B cell (primary cell): ENCODE data around the gene PDZRN3. TPM values are rescaled to one million over a fixed set of nuclear protein-coding genes. Genes with fewer than 3 reads are reported as not detected.
"Not testable (repeated sequence)": the region's sequence is repeated elsewhere in the genome, so short reads cannot be mapped to it uniquely, and the experiment has no call there.

Experiments
- ATAC-seq: fragments of 200-7000 bp; cut with Tn5 transposase; one replicate; pipeline ENCODE4 v1.10.0; 2021; ENCODE audit warnings: low read depth, mild to moderate bottlenecking, moderate number of reproducible peaks, moderate library complexity
- CTCF ChIA-PET: fragments of 350-600 bp; sonication (Branson Sonifier 250); formaldehyde crosslinking; loops from one replicate; lab custom pipeline; 2021; ENCODE audit warnings: antibody characterized with exemption, inconsistent platforms; lab: Charles Lee
- POLR2A ChIA-PET: fragments of 350-600 bp; sonication (Branson Sonifier 250); formaldehyde crosslinking; loops from one replicate; lab custom pipeline; 2021; ENCODE audit warnings: antibody characterized with exemption; lab: Charles Lee
- DNase-seq: peaks from one replicate; pipeline ENCODE4 v3.0.0; 2013
- H2AFZ ChIP-seq: 2 replicates; pipeline ENCODE4 v1.6.1; 2012; ENCODE audit warnings: mild to moderate bottlenecking, low read depth, low read length; ENCODE audit not compliant: insufficient read depth, poor library complexity, severe bottlenecking
- H3K27ac ChIP-seq, 2 donors: 1 replicate in 1 of 2; 2 replicates in 1 of 2; pipeline ENCODE4 v1.5.1; 2012 to 2013; ENCODE audit warnings: low read length in 2 of 2, mild to moderate bottlenecking in 2 of 2, moderate library complexity in 1 of 2
- H3K27me3 ChIP-seq, 4 experiments: fragments of 200-600 bp in 1 of 4; sonication (generic) in 1 of 4; replicated peaks in 1 of 4; 1 replicate in 2 of 4; 2 replicates in 2 of 4; pipeline versions ENCODE4 v1.6.1 to v1.7.0; 2013 to 2016; ENCODE audit warnings: low read length in 3 of 4, mild to moderate bottlenecking in 2 of 4, mixed read lengths in 1 of 4, moderate library complexity in 1 of 4; ENCODE audit not compliant: insufficient read depth in 4 of 4, control insufficient read depth in 3 of 4; ENCODE audit errors: control extremely low read depth in 1 of 4
- H3K36me3 ChIP-seq, 2 experiments: replicated peaks in 1 of 2; 1 replicate in 1 of 2; 2 replicates in 1 of 2; pipeline versions ENCODE4 v1.6.1 to v1.7.1; 2013; ENCODE audit warnings: low read length in 1 of 2; ENCODE audit not compliant: insufficient read depth in 2 of 2, control insufficient read depth in 1 of 2; ENCODE audit errors: control extremely low read depth in 1 of 2, extremely low read depth in 1 of 2
- H3K4me1 ChIP-seq, 2 donors: fragments of 200-600 bp in 1 of 2; sonication (generic) in 1 of 2; 1 replicate in 1 of 2; 2 replicates in 1 of 2; pipeline versions ENCODE4 v1.5.1 to v1.6.1; 2013 to 2017; ENCODE audit warnings: low read length in 2 of 2; ENCODE audit not compliant: control insufficient read depth in 2 of 2, insufficient read depth in 2 of 2
- H3K4me2 ChIP-seq: replicated peaks from 2 replicates; pipeline ENCODE3; 2012; ENCODE audit warnings: mild to moderate bottlenecking, low read depth, low read length; ENCODE audit not compliant: poor library complexity, severe bottlenecking
- H3K4me3 ChIP-seq, 5 experiments: fragments of 200-600 bp in 1 of 5; sonication (generic) in 1 of 5; 1 replicate in 3 of 5; 2 replicates in 2 of 5; pipeline versions ENCODE4 v1.5.1 to v1.7.0; 2011 to 2016; ENCODE audit warnings: low read length in 4 of 5, mild to moderate bottlenecking in 4 of 5, low read depth in 2 of 5, control low read depth in 1 of 5, moderate library complexity in 1 of 5; ENCODE audit not compliant: insufficient read depth in 1 of 5; ENCODE audit errors: control extremely low read depth in 1 of 5, extremely low read depth in 1 of 5
- H3K79me2 ChIP-seq: fragments of 200-600 bp; sonication (generic); one replicate; pipeline ENCODE4 v1.6.0; 2016; ENCODE audit warnings: low read length; ENCODE audit not compliant: control insufficient read depth, insufficient read depth
- H3K9ac ChIP-seq: fragments of 200-600 bp; sonication (generic); 2 replicates; pipeline ENCODE4 v1.6.1; 2017; ENCODE audit warnings: mild to moderate bottlenecking, low read length, moderate library complexity
- H3K9me3 ChIP-seq, 3 donors: one replicate each; pipeline versions ENCODE4 v1.6.1 to v1.7.1; 2013; ENCODE audit warnings: low read length in 2 of 3; ENCODE audit not compliant: control insufficient read depth in 2 of 3, insufficient read depth in 1 of 3; ENCODE audit errors: control extremely low read depth in 1 of 3
- H4K20me1 ChIP-seq: 2 replicates; pipeline ENCODE4 v1.6.0; 2012; ENCODE audit warnings: mild to moderate bottlenecking, low read length; ENCODE audit not compliant: insufficient read depth, control insufficient read depth, poor library complexity, severe bottlenecking
- H3K27ac Mint-ChIP-seq: one replicate; pipeline ENCODE4 v1.8.0; 2021; ENCODE audit warnings: mixed read lengths
- H3K27me3 Mint-ChIP-seq: one replicate; pipeline ENCODE4 v1.8.0; 2021; ENCODE audit warnings: mixed read lengths
- H3K4me1 Mint-ChIP-seq: one replicate; pipeline ENCODE4 v1.8.0; 2021; ENCODE audit warnings: mixed read lengths
- H3K4me3 Mint-ChIP-seq: one replicate; pipeline ENCODE4 v1.8.0; 2021; ENCODE audit warnings: mixed read lengths
- H3K9me3 Mint-ChIP-seq: one replicate; pipeline ENCODE4 v1.8.0; 2022; ENCODE audit warnings: mixed read lengths; ENCODE audit not compliant: insufficient read depth
- CTCF ChIP-seq: fragments of 200-600 bp; IDR thresholded peaks from one replicate; pipeline ENCODE4 v1.8.0; 2022; ENCODE audit warnings: antibody characterized with exemption, mild to moderate bottlenecking
- EZH2 ChIP-seq: IDR thresholded peaks from 2 replicates; pipeline ENCODE4 v1.6.1; 2012; ENCODE audit warnings: borderline replicate concordance, low read depth, mild to moderate bottlenecking, moderate library complexity, low read length; ENCODE audit not compliant: insufficient read depth, poor library complexity, severe bottlenecking
- WGBS: methylation state at CpG from one replicate; pipeline ENCODE4 v1.1.5; 2013; ENCODE audit warnings: missing lambda C conversion rate; ENCODE audit not compliant: insufficient coverage; 5-methylcytosine and 5-hydroxymethylcytosine counted together
- intact Hi-C: fragments of 100-400 bp; cut with micrococcal nuclease; formaldehyde crosslinking; loops from one replicate; pipeline ENCODE4 v1.10.0; 2022
- polyA plus RNA-seq: library from polyadenylated mRNA; depleted of rRNA; stranded (reverse); fragments of >200 nt; gene quantifications from 2 replicates; pipeline ENCODE4 v1.2.3, GENCODE V29; 2012
- total RNA-seq, 2 donors: library from RNA; stranded (reverse); fragments of 120-200 nt in 1 of 2; gene quantifications; 1 replicate in 1 of 2; 2 replicates in 1 of 2; pipeline versions ENCODE4 v1.2.3 to v1.2.4, GENCODE V29; 2013 to 2022

PDZRN3 gene
- total and polyA plus RNA-seq, 2 donors (not counting 1 experiment from before 2014, with no cell fraction given) = not detected

GRCh38 chr3:73467211-73467610, 157.5 kb downstream of the PDZRN3 start:
- TF ChIP-seq CTCF = no peak
- TF ChIP-seq EZH2 = no peak
- WGBS = 100% methylated on average over 1 of the region's 3 CpGs
- Histone ChIP-seq H3K27me3 (peaks cover 0 to under 1% (median 0%) of the 10 kb centered on the region in 4 experiments), H3K4me2 (no peak overlapping the region), H3K27ac (no peak overlapping the region), H3K9me3 (peaks cover 0 to 1% (median 0%) of the 10 kb centered on the region in 3 donors), H3K9ac (no peak overlapping the region), H3K79me2 (no peaks in the 10 kb centered on the region), H3K4me3 (no peak overlapping the region), H2AFZ (no peak overlapping the region), H4K20me1 (no peaks in the 10 kb centered on the region), H3K4me1 (no peaks in the 10 kb centered on the region), H3K36me3 (no peaks in the 10 kb centered on the region)
- intact Hi-C loops = no loop called here
- no peak for ATAC-seq
- DNase-seq = no peak
- ChIA-PET CTCF (no interaction called here), POLR2A (no interaction called here)
- Mint-ChIP-seq H3K9me3 (no peaks in the 10 kb centered on the region), H3K4me3 (no peak overlapping the region), H3K27ac (no peak overlapping the region), H3K27me3 (peaks cover 22% of the 10 kb centered on the region), H3K4me1 (no peaks in the 10 kb centered on the region)

GRCh38 chr3:73465926-73466325, 158.8 kb downstream of the PDZRN3 start:
- Mint-ChIP-seq H3K27ac (no peak overlapping the region), H3K9me3 (no peaks in the 10 kb centered on the region), H3K4me3 (no peak overlapping the region), H3K27me3 (peaks cover 16% of the 10 kb centered on the region), H3K4me1 (no peaks in the 10 kb centered on the region)
- Histone ChIP-seq H3K4me2 (no peak overlapping the region), H3K4me1 (no peaks in the 10 kb centered on the region), H3K27me3 (no peaks in the 10 kb centered on the region), H3K4me3 (no peak overlapping the region), H3K9me3 (peaks cover 0 to 1% (median 0%) of the 10 kb centered on the region in 3 donors), H3K27ac (no peak overlapping the region), H2AFZ (no peak overlapping the region), H4K20me1 (no peaks in the 10 kb centered on the region), H3K9ac (no peak overlapping the region), H3K79me2 (no peaks in the 10 kb centered on the region), H3K36me3 (no peaks in the 10 kb centered on the region)
- no CpG with 5 or more reads among the region's 2 CpGs for WGBS
- TF ChIP-seq CTCF (no peak), EZH2 (no peak)
- ChIA-PET CTCF (no interaction called here), POLR2A (no interaction called here)
- DNase-seq = no peak
- intact Hi-C loops = no loop called here
- no peak for ATAC-seq

- H3K9me3 ChIP-seq, H2AFZ ChIP-seq, intact Hi-C loops, CTCF ChIA-PET, H3K4me1 ChIP-seq, H3K9ac ChIP-seq, POLR2A ChIA-PET, DNase-seq, H3K4me2 ChIP-seq, H3K9me3 Mint-ChIP-seq, H3K4me1 Mint-ChIP-seq, ATAC-seq, H3K27ac ChIP-seq, H3K36me3 ChIP-seq, H3K4me3 ChIP-seq, H4K20me1 ChIP-seq, H3K27me3 ChIP-seq, H3K27ac Mint-ChIP-seq, H3K4me3 Mint-ChIP-seq, H3K79me2 ChIP-seq: not testable (repeated sequence)
- H3K27me3 Mint-ChIP-seq = peaks cover 17% of the 10 kb centered on the region
- 93% methylated on average over 2 of the region's 5 CpGs for WGBS
These were observed 160.6 kb downstream of the PDZRN3 start for GRCh38 chr3:73464126-73464525.
